Mucosa of descending colon (tissue), 3 donors: Measurements from ENCODE around the gene NKD1. TPM values are rescaled to one million over a fixed set of nuclear protein-coding genes. Genes with fewer than 3 reads are reported as not detected.

Source experiments
- ATAC-seq: fragments of 200-7000 bp; cut with Tn5 transposase; one replicate; pipeline ENCODE4 v1.9.1; 2020; ENCODE audit warnings: mild to moderate bottlenecking, moderate library complexity
- DNase-seq, 3 donors: peaks; one replicate each; pipeline ENCODE4 v3.0.0-alpha.2; 2020
- H3K36me3 ChIP-seq: fragments of 200-600 bp; one replicate; pipeline ENCODE4 v1.8.0; 2021; ENCODE audit warnings: low read depth, mild to moderate bottlenecking
- H3K4me1 ChIP-seq: fragments of 200-600 bp; one replicate; pipeline ENCODE4 v1.8.0; 2021; ENCODE audit warnings: low read depth, mild to moderate bottlenecking
- H3K4me3 ChIP-seq: fragments of 200-600 bp; one replicate; pipeline ENCODE4 v1.8.0; 2021; ENCODE audit warnings: mild to moderate bottlenecking
- H3K9me3 ChIP-seq: fragments of 200-600 bp; one replicate; pipeline ENCODE4 v1.8.0; 2021; ENCODE audit warnings: mild to moderate bottlenecking
- CTCF ChIP-seq: fragments of 200-600 bp; IDR thresholded peaks from one replicate; pipeline ENCODE4 v1.8.0; 2022; ENCODE audit warnings: antibody characterized with exemption, mild to moderate bottlenecking
- intact Hi-C, 2 donors: fragments of 100-400 bp; cut with DNase I in 1 of 2; cut with micrococcal nuclease in 1 of 2; formaldehyde crosslinking; loops; one replicate each; pipeline versions ENCODE4 v1.11.0 to v1.11.1; 2022; cut with DNase I, micrococcal nuclease
- total RNA-seq, 3 donors: library from RNA; stranded (reverse); fragmentation: NEBNext Ultra II Directional in 2 of 3; extraction: Animal tissue kit (Norgen Biotek cat#: 25700) in 2 of 3; gene quantifications; one replicate each; pipeline versions ENCODE4 v1.2.1 to v1.2.4, GENCODE V29; 2021 to 2023
- donor health status: DM: no; HTN: no; CAD: no; lungs with moderate emphysema.
- donor health status: DM: no; HTN: no; CAD: no.
- donor health status: DM: no; HTN: yes; CAD: no.

The NKD1 gene
- total RNA-seq, 3 donors from 2014 or later: 1.6 to 28.0 (median 3.2) TPM

- intact Hi-C loops: no loop called here
- no peak for DNase-seq
- Histone ChIP-seq H3K9me3 (no peaks in the 10 kb centered on the region), H3K4me1 (peaks cover 11% of the 10 kb centered on the region), H3K36me3 (no peaks in the 10 kb centered on the region), H3K4me3 (no peak overlapping the region)
- ATAC-seq: no peak
- TF ChIP-seq CTCF: no peak
Measured at GRCh38 chr16:50616386-50616785, 68.2 kb downstream of the NKD1 start.

- DNase-seq: no peak
- Histone ChIP-seq H3K4me1 (peaks cover 11% of the 10 kb centered on the region), H3K4me3 (no peak overlapping the region), H3K36me3 (no peaks in the 10 kb centered on the region), H3K9me3 (no peaks in the 10 kb centered on the region)
- ATAC-seq: no peak
- no peak for TF ChIP-seq CTCF
- intact Hi-C loops: no loop called here
Measured at GRCh38 chr16:50616883-50617645, 68.9 kb downstream of the NKD1 start.

- Histone ChIP-seq H3K4me1 (peaks cover 11% of the 10 kb centered on the region), H3K36me3 (no peaks in the 10 kb centered on the region), H3K9me3 (no peaks in the 10 kb centered on the region), H3K4me3 (no peak overlapping the region)
- no peak for TF ChIP-seq CTCF
- no peak for ATAC-seq
- intact Hi-C loops: no loop called here
- no peak for DNase-seq
Measured at GRCh38 chr16:50617646-50618184, 69.5 kb downstream of the NKD1 start.

GRCh38 chr16:50618238-50618918, 70.2 kb downstream of the NKD1 start:
- H3K4me1 ChIP-seq: peaks cover 6% of the 10 kb centered on the region
- ATAC-seq: no peak
- intact Hi-C loops: no loop called here

More at GRCh38 chr16:50618238-50618918, 70.2 kb downstream of the NKD1 start:
- H3K4me3 ChIP-seq: no peak overlapping the region
- TF ChIP-seq CTCF: no peak
- H3K36me3 ChIP-seq: no peaks in the 10 kb centered on the region
- no peaks in the 10 kb centered on the region for H3K9me3 ChIP-seq
- no peak for DNase-seq
